Endothelial cell of umbilical vein (primary cell): ENCODE data around the gene ZMAT5. TPM values are rescaled to one million over a fixed set of nuclear protein-coding genes. Genes with fewer than 3 reads are reported as not detected.

Experiments used
- BruUV-seq: library from RNA; stranded (reverse); fragments of 400-500 nt; replicated peaks from 2 replicates; lab custom pipeline; 2021; lab: Mats Ljungman, UMichigan
- CTCF ChIA-PET: fragments of 300-600, 350-600 bp; sonication (Branson Sonifier 250); formaldehyde crosslinking; loops from one replicate; lab custom pipeline; 2021; ENCODE audit warnings: antibody characterized with exemption, inconsistent platforms; lab: Charles Lee
- POLR2A ChIA-PET: fragments of 300-600, 350-600 bp; sonication (Branson Sonifier 250); formaldehyde crosslinking; loops from one replicate; lab custom pipeline; 2021; ENCODE audit warnings: antibody characterized with exemption, inconsistent platforms; lab: Charles Lee
- DNase-seq: peaks from one replicate; pipeline ENCODE4 v3.0.0-alpha.2; 2011; ENCODE audit warnings: low read depth, low spot score
- FAIRE-seq: peaks from 2 replicates; lab custom pipeline; 2011; peaks lifted over from hg19 to GRCh38; lab: Jason Lieb, UNC
- H2AFZ ChIP-seq: 2 replicates; pipeline ENCODE4 v1.6.0; 2012; ENCODE audit warnings: low read depth, low read length, control low read depth, inconsistent platforms
- H3K27ac ChIP-seq: 2 replicates; pipeline ENCODE4 v1.5.1; 2011; ENCODE audit warnings: low read depth, mild to moderate bottlenecking, control low read depth, low read length, moderate library complexity; ENCODE audit not compliant: insufficient read depth
- H3K27me3 ChIP-seq, 2 experiments: 2 replicates each; pipeline versions ENCODE4 v1.6.0 to v1.6.1; 2011; ENCODE audit warnings: low read length in 2 of 2, mixed read lengths in 1 of 2; ENCODE audit not compliant: control insufficient read depth in 2 of 2, insufficient read depth in 2 of 2
- H3K36me3 ChIP-seq, 2 experiments: 2 replicates in 1 of 2; 3 replicates in 1 of 2; pipeline ENCODE4 v1.5.1; 2011; ENCODE audit warnings: low read length in 2 of 2, mild to moderate bottlenecking in 1 of 2, moderate library complexity in 1 of 2; ENCODE audit not compliant: control insufficient read depth in 2 of 2, insufficient read depth in 2 of 2; ENCODE audit errors: extremely low read depth in 1 of 2
- H3K4me1 ChIP-seq: 3 replicates; pipeline ENCODE4 v1.5.1; 2011; ENCODE audit warnings: mild to moderate bottlenecking, low read length; ENCODE audit not compliant: control insufficient read depth, insufficient read depth; ENCODE audit errors: extremely low read depth
- H3K4me2 ChIP-seq: 2 replicates; pipeline ENCODE4 v1.6.1; 2011; ENCODE audit warnings: low read length, control low read depth, mixed read lengths; ENCODE audit not compliant: insufficient read depth
- H3K4me3 ChIP-seq, 3 experiments: fragments of 200-600 bp in 1 of 3; sonication (generic), shearing (Covaris generic) in 1 of 3; replicated peaks in 1 of 3; 2 replicates each; pipeline ENCODE4 v1.5.1; 2011 to 2016; ENCODE audit warnings: control low read depth in 3 of 3, low read length in 3 of 3, mild to moderate bottlenecking in 2 of 3, inconsistent platforms in 1 of 3, low read depth in 1 of 3, moderate library complexity in 1 of 3; ENCODE audit not compliant: insufficient read depth in 1 of 3
- H3K79me2 ChIP-seq: 2 replicates; pipeline ENCODE4 v1.6.0; 2012; ENCODE audit warnings: low read length, inconsistent platforms; ENCODE audit not compliant: control insufficient read depth, insufficient read depth
- H3K9ac ChIP-seq: replicated peaks from 2 replicates; pipeline ENCODE3; 2011; ENCODE audit warnings: low read length, control low read depth; ENCODE audit not compliant: insufficient read depth; ENCODE audit errors: extremely low read depth
- H3K9me1 ChIP-seq: replicated peaks from 3 replicates; pipeline ENCODE4 v1.6.0; 2011; ENCODE audit warnings: mild to moderate bottlenecking, low read length; ENCODE audit not compliant: control insufficient read depth, insufficient read depth; ENCODE audit errors: extremely low read depth
- H3K9me3 ChIP-seq: replicated peaks from 2 replicates; pipeline ENCODE4 v1.5.1; 2012; ENCODE audit warnings: low read length, inconsistent platforms; ENCODE audit not compliant: control insufficient read depth, insufficient read depth
- H4K20me1 ChIP-seq: replicated peaks from 2 replicates; pipeline ENCODE3; 2011; ENCODE audit warnings: mild to moderate bottlenecking, low read length; ENCODE audit not compliant: control insufficient read depth, insufficient read depth; ENCODE audit errors: extremely low read depth
- CTCF ChIP-seq, 2 donors: IDR thresholded peaks; 1 replicate in 1 of 2; 2 replicates in 1 of 2; pipeline ENCODE4 v1.5.1; 2011; ENCODE audit warnings: low read length in 2 of 2, mild to moderate bottlenecking in 2 of 2, moderate library complexity in 2 of 2, control low read depth in 1 of 2, inconsistent platforms in 1 of 2, low read depth in 1 of 2; ENCODE audit not compliant: insufficient read depth in 1 of 2; ENCODE audit errors: extremely low read depth in 1 of 2
- EZH2 ChIP-seq: IDR thresholded peaks from 2 replicates; pipeline ENCODE4 v1.6.1; 2012; ENCODE audit warnings: borderline replicate concordance, low read depth, mild to moderate bottlenecking, moderate library complexity, low read length, inconsistent platforms; ENCODE audit not compliant: severe bottlenecking
- FOS ChIP-seq: IDR thresholded peaks from 2 replicates; pipeline ENCODE4 v1.6.1; 2011; ENCODE audit warnings: mild to moderate bottlenecking, low read length, moderate library complexity, borderline replicate concordance; ENCODE audit not compliant: insufficient read depth
- GATA2 ChIP-seq: IDR thresholded peaks from 2 replicates; pipeline ENCODE4 v1.7.0; 2011; ENCODE audit warnings: low read depth, mild to moderate bottlenecking, moderate library complexity, mixed read lengths, low read length; ENCODE audit not compliant: insufficient read length, insufficient read depth
- JUN ChIP-seq: IDR thresholded peaks from 2 replicates; pipeline ENCODE4 v1.6.1; 2011; ENCODE audit warnings: borderline replicate concordance, low read depth; ENCODE audit not compliant: insufficient read length, insufficient read depth
- MAX ChIP-seq: IDR thresholded peaks from 2 replicates; pipeline ENCODE4 v1.6.1; 2011; ENCODE audit not compliant: insufficient read depth, insufficient read length
- MYC ChIP-seq: IDR thresholded peaks from one replicate; pipeline ENCODE4 v1.6.1; 2011; ENCODE audit warnings: mild to moderate bottlenecking, low read depth, low read length
- POLR2A ChIP-seq: IDR thresholded peaks from 2 replicates; pipeline ENCODE4 v1.6.1; 2012; ENCODE audit warnings: low read depth, mild to moderate bottlenecking, control low read depth, low read length
- POLR2AphosphoS5 ChIP-seq: IDR thresholded peaks from 2 replicates; pipeline ENCODE4 v1.6.1; 2012; ENCODE audit warnings: low read depth, mild to moderate bottlenecking, control low read depth, low read length, moderate library complexity; ENCODE audit not compliant: insufficient read depth
- dilution Hi-C: fragments of 300-500 bp; cut with MboI; formaldehyde crosslinking; loops from one replicate; pipeline ENCODE4 v1.15.0; 2019; ENCODE audit warnings: low sequenced_read_pairs; ENCODE audit not compliant: extremely low pct_ligation_motif_present
- intact Hi-C: fragments of 100-400 bp; cut with micrococcal nuclease; formaldehyde crosslinking; loops from one replicate; pipeline ENCODE4 v1.10.0; 2022
- polyA plus RNA-seq, 4 experiments: library from polyadenylated mRNA; depleted of rRNA in 3 of 4; stranded (reverse) in 3 of 4; unstranded in 1 of 4; fragments of >200 nt; gene quantifications; 2 replicates each; pipeline versions ENCODE4 v1.2.1 to v1.2.3, GENCODE V29; 2011 to 2012; ENCODE audit warnings: missing spikeins in 1 of 4
- total RNA-seq: library from RNA; stranded (reverse); gene quantifications from 2 replicates; pipeline ENCODE4 v1.2.3, GENCODE V29; 2021

Gene ZMAT5
- total and polyA plus RNA-seq, 2 donors (not counting 3 experiments of a cell fraction or from before 2014, with no cell fraction given) = 24.9 to 43.6 TPM

GRCh38 chr22:29803190-29803589 is 36.4 kb upstream of the ZMAT5 start:
- Histone ChIP-seq H3K36me3 (peaks cover 0 to 47% of the 10 kb centered on the region in 2 experiments), H3K4me1 (peaks cover 14% of the 10 kb centered on the region), H3K4me2 (no peak overlapping the region), H2AFZ (no peak overlapping the region), H3K9me3 (no peaks in the 10 kb centered on the region), H3K27me3 (no peaks in the 10 kb centered on the region), H4K20me1 (no peaks in the 10 kb centered on the region), H3K9me1 (no peaks in the 10 kb centered on the region), H3K79me2 (no peaks in the 10 kb centered on the region), H3K9ac (no peak overlapping the region), H3K27ac (no peak overlapping the region), H3K4me3 (no peak overlapping the region)
- no peak for DNase-seq
- CTCF ChIA-PET = interaction anchor here (2.0 kb wide), 1 partner anchor 202 kb away, joined by 7 read pairs; no protein-coding TSS in a partner anchor
- no peak for TF ChIP-seq POLR2AphosphoS5
- TF ChIP-seq JUN = no peak
- no peak for TF ChIP-seq POLR2A
- TF ChIP-seq MYC = no peak
- no peak for TF ChIP-seq CTCF (IDR thresholded peaks at IDR 0.05; ENCODE audit: extremely low read depth in 1 of 2, insufficient read depth in 1 of 2, low read depth in 1 of 2, low read length in 2 of 2)
- no peak for TF ChIP-seq EZH2
- no peak for TF ChIP-seq GATA2
- no peak for TF ChIP-seq MAX
- no peak for TF ChIP-seq FOS
- dilution Hi-C loops (no loop called here), intact Hi-C loops (no loop called here)
- no TSS peak for BruUV-seq
- no peak for FAIRE-seq
- POLR2A ChIA-PET = no interaction called here
